Activated T-helper 1 cell treated with anti-CD3 and anti-CD28 coated beads, Interleukin-2, amount 50 U/mL, for 16 hours (primary cell): ENCODE measurements around the gene ZNF775.

ENCODE experiments used
- DNase-seq, 2 donors: peaks; one replicate each; pipeline ENCODE4 v3.0.0-alpha.2; 2020; ENCODE audit warnings: low read depth in 1 of 2, low spot score in 1 of 2

The ZNF775 gene

DNA sequence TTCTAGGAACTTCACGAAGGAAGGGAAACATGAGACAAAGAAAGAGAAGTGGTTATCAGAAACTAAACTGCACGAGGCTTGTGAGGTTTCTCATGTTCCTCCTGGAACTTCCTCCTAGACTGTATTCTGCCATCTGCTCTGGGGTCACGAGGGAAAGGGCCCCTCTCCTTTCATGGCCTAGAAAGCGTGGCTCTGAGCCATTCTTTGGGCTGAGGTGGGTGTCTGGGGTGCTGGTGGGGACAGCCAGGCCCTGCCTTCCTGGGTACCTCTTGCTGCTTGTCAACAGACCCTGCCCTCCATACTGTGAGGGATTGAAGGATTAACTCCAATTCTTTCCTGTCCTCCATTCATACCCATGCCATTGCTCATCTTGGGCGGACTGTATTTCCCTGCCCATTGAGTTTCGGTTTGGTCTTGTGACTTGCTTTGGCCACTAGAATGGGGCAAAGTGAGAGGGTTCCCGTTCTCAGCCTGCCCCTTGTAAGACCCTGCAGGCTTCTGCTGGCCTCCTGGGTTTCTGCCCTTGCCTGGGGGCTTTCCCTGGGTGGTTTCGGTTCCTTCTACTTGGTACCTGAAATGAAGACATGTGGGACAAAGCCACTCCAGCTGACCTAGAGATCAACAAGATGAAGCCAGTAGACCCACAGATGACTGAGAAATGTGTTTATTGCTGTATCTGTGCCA lies 56.4 kb downstream of the ZNF775 start:
- DNase-seq, result no peak

GRCh38 chr7:150439967-150440366 lies 60.8 kb downstream of the ZNF775 start:
- no peak for DNase-seq

DNA sequence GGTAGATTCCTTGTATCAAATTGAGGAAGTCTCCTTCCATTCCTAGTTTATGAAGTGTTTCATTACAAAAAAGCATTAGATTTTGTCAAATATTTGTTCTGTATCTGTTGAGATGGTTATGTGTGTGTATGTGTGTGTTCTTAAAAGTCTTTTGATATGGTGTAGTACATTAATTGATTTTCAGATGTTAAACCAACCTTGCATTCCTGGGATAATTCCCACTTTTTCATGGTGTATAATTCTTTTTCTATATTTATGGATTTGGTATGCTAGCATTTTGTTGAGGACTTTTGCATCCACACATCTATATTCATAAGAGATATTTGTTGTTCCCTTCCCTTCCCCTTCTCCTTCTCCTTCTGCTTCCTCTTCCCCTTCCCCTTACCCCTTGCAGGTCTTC lies 62.4 kb downstream of the ZNF775 start:
- DNase-seq, result no peak

- no peak for DNase-seq
These were observed 63.7 kb downstream of the ZNF775 start for GRCh38 chr7:150442811-150443210.

DNA sequence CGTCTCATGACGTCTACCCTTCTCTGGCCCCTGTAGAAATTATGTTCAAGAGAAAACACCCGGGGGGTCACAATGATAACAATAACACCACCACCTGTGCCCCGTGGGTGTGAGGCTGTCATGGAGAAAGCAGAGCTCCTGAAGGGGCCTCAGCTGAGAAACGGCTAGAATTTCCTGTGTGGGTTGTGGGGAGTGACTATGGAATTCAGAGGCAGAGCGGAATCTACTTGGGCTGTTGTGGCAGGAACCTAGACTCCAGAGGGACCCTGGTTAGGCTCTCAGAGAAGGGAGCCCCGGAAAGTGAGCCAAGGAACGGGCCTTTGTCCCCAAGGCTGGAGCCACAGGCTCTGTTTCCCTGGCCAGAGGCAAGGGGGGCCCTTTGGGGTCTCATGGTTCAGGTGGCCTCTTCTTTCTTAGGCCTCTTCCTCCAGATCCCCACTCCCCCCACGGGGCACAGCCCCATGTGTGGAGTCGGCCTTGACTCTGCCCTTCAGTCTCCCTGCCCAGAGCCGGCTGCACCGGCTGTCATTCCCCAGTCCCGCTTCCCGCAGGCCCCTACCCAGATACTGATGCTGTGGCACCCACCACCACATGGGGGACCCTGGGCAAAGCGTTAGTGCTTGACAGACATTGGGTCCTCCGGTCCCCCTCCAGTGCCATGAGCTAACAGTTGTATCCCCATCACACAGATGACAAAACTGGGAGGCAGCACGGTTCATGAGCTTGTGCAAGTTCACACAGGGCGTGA lies 64.8 kb downstream of the ZNF775 start:
- no peak for DNase-seq

GRCh38 chr7:150444674-150445365 lies 65.7 kb downstream of the ZNF775 start:
- DNase-seq, result no peak

DNA sequence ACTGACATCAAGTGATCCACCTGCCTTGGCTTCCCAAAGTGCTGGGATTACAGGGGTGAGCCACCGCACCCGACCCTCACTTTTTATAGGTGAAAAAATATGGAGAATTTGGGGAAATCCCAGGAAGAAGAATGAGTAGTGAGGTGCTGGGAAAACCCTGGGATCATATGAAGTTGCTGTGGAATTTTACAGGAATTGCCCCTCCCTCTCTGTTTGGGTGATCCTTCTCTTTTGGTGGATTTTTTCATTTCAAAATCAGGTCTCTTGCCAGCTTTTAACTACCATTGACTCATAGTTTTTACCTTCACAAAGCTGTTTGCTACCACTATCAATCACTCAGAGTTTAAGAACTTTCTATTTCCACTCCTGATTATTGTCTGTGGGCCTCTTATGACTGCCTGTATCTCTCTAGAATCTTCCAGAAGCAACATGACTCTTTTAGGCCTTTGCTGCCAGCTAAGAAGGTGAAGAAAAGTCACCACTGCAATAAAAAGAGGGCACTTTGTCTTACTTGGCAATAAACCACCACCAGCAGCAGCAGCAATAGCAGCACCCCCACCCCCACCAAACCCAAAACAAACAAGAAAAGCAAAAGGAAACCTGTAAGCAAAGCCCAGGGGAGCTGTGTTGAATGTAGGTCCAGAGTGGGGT lies 67.3 kb downstream of the ZNF775 start:
- DNase-seq, result no peak
